Adrenal gland (tissue), 5 donors: Measurements from ENCODE around the gene MPI.

Source experiments
- POLR2A ChIP-seq, 2 donors: fragments of 450-650 bp; IDR thresholded peaks; one replicate each; pipeline ENCODE4 v1.6.1; 2017; ENCODE audit warnings: antibody characterized with exemption in 2 of 2, mild to moderate bottlenecking in 2 of 2, moderate library complexity in 1 of 2
- TF ChIP-seq, protein P1 (sequence below), 6 experiments: fragments of 450-650 bp in 4 of 6; fragments of 200-600 bp in 2 of 6; sonication (generic) in 1 of 6; IDR thresholded peaks; 1 replicate in 5 of 6; 2 replicates in 1 of 6; pipeline versions ENCODE4 v1.5.1 to v1.8.0; 2016 to 2021; ENCODE audit warnings: antibody characterized with exemption in 6 of 6, mild to moderate bottlenecking in 2 of 6, moderate library complexity in 1 of 6
- donor health status: DM: no; HTN: no; CAD: no.

DNA sequence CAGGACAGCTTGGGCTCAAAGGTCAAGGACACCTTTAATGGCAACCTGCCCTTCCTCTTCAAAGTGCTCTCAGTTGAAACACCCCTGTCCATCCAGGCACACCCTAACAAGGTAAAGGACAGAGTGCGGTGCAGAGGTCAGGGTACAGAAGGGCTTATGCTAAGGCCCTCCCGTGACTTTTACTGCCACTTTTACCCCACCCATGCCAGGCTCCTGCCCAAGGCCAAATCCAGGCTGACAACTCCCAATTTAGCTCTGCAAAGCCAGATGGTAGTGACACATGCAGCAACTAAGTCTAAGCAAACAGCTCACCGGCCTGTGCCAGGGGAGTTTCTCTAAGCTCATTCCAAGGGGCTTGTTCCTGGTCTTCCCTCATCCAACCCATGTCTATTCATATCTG lies 1.6 kb downstream of the MPI start:
- TF ChIP-seq POLR2A (IDR thresholded peaks at IDR 0.05), result no peak
- TF ChIP-seq, protein P1, sequence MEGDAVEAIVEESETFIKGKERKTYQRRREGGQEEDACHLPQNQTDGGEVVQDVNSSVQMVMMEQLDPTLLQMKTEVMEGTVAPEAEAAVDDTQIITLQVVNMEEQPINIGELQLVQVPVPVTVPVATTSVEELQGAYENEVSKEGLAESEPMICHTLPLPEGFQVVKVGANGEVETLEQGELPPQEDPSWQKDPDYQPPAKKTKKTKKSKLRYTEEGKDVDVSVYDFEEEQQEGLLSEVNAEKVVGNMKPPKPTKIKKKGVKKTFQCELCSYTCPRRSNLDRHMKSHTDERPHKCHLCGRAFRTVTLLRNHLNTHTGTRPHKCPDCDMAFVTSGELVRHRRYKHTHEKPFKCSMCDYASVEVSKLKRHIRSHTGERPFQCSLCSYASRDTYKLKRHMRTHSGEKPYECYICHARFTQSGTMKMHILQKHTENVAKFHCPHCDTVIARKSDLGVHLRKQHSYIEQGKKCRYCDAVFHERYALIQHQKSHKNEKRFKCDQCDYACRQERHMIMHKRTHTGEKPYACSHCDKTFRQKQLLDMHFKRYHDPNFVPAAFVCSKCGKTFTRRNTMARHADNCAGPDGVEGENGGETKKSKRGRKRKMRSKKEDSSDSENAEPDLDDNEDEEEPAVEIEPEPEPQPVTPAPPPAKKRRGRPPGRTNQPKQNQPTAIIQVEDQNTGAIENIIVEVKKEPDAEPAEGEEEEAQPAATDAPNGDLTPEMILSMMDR (IDR thresholded peaks at IDR 0.05), result no peak
